ENCODE data around the gene ZDHHC1.

ZDHHC1 gene

DNA sequence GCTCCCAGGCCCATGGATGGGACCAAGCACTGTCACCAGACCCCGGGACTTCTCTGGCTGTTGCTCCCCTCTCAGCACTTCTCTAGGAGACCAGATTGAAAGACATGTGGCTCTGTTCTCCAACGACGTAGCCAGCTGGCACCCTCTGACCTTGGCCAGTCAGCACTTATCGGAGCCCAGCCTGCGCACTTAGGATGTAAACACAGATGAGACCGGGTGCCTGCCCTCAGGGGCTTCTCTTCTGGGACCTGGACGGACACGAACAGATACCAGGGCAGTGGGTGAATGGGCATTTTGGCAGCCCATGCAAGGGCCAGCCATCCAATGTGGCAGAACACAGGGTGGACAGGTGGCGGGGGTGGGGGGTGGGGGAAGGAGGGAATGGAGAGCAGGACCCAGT is 6.6 kb downstream of the ZDHHC1 start:
- no peak for DNase-seq (ENCODE audit: low read depth in 2 of 2)

DNA sequence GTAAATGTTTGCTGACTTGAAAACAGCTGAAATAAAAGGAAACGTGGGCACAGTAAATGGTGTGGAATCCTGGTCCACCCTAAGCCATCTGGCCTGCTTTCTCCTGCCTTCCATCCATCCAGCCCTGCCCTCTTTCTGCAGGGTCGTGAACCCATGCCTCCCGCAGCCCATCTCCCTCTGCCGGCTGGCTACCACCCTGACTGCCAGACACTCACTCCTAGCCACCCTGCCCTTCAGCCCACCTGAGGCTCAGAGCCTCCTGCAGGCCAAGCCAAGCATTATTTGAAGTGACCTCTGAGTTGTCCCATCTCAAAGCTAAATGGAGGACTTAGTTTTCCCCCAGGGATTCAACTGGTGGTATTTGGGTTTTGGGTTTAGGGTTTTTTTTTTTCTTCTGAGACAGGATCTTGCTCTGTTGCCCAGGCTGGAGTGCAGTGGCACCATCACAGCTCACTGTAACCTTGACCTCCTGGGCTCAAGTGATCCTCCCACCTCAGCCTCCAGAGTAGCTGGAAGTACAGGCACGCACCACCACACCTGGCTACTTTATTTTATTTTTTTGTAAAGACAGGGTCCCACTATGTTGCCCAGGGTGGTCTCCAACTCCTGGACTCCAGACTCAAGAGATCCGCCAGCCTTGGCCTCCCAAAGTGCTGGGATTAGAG is 8.4 kb downstream of the ZDHHC1 start:
- no peak for DNase-seq (ENCODE audit: low read depth in 2 of 2)

DNA sequence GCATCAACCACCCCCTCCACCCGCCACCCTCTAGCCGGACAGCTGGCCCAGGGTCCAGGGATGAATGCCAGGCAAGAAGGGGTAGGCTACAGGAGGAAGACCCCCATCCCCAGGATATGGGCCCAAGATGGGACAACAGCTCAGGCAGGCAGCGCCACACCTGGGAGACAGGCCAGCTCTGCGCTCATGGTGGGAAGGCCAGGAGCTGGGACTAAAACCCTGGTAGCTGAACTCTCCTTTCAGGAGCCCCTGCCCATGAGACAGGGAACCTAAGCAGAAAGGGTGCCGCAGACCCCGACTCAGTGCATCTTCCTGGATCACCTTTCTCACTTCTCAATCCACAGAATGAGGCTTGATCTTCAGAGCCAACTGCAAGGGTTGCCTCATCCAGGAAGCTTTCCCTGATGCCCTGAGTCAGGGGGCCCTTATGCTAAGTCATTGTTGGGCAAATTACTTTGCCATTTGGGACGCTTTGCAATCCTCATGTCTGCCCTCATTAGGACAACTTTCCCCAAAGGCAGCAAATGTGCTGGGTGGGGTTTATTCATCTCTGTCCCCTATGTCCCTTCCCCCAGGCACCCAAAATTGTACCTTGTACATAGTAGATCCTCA is 9.0 kb downstream of the ZDHHC1 start:
- no peak for DNase-seq (ENCODE audit: low read depth in 2 of 2)

DNA sequence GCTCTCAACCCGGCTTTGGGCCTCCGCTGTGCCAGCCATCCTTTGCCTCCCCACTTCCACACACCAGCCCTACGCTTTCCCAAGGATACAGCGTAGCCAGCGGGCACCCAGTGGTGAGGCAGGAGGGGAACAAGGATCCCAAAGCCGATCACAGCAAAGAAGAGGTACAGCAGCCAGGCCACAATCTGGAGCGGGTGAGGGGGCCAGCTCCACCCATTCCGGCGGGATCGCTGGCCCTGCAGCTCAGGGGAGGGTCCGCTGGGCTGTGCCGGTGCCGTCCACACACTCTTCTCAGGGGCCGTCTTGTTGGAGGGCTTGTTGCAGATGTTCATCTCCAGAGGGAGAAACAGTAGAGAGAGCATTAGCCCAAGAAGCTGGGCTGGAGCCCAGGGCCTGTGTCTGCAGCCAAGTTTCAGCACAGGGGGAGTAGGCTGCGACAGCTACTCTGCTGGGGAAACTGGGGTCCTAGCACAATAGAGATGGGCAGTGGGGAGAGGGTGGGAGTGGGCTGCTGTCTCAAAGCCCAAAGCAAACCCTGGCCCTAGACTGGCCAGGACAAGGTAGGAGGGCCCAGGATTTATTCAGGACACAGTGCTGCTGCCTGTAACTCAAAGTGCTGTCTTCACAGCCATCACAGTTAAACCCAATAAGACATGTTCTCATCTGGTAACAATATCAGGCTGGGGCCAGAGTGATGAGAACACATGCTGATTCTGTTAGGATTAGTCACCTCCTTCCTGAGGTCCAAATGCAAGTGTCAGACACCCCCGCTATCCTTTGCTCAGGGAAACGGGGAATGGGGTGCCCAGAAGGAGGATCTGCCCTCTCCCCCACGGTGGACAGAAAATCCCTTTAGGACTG is 9.9 kb downstream of the ZDHHC1 start:
- no peak for DNase-seq (ENCODE audit: low read depth in 2 of 2)

DNA sequence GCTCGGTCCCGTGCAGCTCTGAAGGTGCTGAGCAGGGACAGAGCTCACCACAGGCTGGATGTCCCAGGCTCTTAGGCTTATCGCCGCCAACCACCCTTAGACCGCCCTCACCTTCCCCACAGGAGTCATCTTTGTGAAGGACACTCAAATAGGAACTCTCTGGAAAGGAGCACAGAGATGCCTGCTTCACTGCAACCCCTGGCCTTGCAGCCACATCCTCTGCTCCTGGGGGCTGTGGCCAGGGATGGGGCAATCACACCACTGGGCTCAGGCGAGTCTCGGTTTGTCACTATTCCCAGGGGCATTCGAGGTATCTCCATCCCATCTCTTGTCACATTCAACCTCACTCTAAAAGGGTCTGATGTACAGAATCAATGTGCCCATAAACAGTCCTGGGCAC is 10.9 kb downstream of the ZDHHC1 start:
- no peak for DNase-seq (ENCODE audit: low read depth in 2 of 2)

DNA sequence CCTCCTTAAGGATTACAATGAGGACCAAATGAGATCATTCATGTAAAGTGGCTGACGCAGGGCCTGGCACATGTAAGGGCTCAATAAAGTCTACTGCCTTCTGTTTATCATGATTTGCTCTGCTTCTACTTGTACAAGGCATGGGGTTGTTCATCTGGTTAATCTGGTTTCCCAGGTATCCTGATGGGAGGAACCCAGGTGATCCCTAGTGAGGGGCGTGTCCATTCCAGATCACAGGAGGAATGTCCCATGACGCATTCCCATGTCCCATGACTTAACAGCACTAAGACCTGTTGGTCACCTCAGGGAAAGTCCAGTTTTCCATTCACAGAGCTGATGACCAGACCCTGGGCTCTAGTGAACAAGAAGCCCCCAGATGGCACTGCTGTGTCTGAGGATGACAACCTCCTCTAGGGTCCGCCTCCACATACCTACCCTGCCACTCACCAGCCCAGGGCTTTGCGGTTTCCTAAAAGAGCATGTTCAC is 11.5 kb downstream of the ZDHHC1 start:
- no peak for DNase-seq (ENCODE audit: low read depth in 2 of 2)

DNA sequence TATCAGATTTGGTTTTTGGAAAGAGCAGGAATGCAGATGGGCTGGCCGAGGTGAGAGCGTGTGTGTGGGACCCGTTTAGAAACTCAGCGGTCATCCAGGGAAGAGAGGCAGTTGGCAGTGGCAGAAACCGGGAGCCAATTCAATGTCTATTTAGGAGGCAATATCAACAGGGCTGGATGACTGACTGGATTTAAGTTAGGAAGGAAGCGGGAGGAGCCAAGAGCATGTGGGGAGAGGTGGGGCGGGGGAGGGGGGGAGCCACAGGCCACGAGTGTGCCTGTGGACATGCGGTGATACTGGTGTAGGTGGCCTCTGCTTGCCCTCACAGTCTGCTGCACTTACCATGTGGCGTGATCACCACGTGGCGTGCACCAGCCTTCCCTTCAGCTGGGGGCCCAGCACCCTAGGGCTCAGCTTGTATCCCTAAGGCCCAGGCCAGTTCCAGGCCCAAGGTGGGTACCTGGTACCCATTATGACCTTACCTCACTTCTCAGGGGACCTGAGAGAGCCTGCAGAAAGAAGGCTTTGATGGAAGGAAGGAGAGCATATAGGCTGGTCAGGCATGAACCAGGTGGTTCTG is 12.2 kb downstream of the ZDHHC1 start:
- DNase-seq (ENCODE audit: low read depth in 2 of 2) = no peak

DNA sequence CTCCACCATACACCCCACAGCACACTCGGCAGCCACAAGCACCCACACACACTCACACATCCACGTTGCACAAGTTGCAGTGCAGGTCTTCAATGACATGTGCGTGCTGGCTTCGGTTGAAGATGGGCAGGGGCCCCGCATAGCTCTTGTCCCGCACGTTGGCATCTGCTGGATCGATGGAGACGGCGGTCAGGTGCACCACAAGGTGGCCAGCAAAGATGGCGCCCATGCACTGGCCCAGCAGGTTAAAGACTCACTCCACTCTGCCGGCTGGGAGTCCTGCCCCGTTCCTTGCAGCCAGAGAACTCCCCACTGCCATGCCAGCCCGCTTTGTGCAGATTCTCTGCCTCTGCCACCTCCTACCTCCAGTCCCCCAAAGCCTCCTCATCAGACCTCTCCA is 15.4 kb downstream of the ZDHHC1 start:
- no peak for DNase-seq (ENCODE audit: low read depth in 2 of 2)

DNA sequence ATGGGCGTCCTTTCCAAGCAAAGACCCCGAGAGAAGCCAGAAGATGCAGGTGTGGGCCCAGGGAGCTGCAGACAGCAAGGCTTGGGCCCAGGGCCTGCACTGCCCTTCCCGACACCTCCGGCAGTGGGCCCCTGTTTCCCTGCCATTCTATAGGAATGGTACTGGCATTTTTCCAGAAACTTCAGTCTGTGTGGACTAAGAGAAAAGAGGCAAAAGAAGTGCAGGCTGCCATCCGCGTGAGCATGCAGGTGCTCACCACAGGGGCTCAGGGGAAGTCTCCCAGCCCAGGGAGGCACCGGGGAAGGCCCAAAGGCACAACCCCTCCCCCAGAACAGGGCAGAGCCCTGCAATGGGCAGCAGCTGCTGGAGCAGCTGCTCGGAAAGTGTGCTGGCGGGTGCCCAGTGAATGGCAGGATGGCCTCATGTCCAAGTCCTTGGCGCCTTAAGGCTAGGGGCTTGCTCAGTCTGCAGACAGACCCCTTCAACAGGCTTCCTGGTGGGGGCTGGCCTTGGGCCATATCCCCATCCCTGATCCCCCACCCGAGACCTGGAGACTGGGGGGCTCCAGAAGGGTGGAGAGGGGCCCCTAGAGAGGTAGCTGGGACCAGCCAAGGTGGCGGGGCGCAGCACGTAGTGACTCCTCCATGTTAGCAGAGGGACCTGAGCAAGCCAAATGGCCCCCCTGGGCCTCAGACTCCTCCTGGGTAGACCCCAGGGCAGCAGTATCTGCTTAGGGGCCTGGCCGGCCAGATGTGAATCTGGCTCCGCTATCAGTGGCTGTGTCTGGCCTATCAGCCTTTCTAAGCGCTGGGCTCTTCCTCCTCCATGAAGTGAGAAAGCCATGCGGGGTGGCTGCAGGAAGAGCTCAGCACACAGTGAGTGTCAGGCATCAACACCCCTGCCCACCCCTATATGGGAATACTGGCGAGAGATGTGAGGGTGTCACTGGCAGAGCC is 16.2 kb downstream of the ZDHHC1 start:
- no peak for DNase-seq (ENCODE audit: low read depth in 2 of 2)

DNA sequence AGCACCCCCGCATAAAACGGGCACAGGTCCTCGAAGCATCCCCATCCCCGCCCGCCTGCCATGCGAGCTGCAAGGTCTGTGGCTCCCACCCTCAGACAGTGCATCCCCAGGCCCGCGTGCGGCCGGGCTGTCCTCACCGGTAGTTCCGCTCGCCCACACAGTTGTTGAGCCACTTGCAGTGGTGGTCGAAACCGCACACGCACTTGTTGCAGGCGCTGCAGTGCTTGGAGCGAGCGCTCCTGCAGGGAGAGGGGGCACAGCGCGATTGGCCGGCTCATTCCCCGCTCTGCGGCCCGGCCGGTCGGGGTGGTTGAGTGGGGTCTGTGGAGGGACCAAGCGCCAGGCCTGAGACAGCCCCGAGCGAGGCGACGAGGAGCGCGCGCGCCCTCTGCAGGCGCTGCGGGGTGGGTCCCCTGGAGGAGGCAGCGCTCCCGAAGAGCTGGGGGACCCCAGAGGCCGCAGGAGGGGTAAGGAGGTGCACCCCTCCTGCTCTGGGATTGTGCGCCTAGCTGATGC is 17.0 kb downstream of the ZDHHC1 start:
- peak; percentile 32 to 37 for DNase-seq (ENCODE audit: low read depth in 2 of 2)

DNA sequence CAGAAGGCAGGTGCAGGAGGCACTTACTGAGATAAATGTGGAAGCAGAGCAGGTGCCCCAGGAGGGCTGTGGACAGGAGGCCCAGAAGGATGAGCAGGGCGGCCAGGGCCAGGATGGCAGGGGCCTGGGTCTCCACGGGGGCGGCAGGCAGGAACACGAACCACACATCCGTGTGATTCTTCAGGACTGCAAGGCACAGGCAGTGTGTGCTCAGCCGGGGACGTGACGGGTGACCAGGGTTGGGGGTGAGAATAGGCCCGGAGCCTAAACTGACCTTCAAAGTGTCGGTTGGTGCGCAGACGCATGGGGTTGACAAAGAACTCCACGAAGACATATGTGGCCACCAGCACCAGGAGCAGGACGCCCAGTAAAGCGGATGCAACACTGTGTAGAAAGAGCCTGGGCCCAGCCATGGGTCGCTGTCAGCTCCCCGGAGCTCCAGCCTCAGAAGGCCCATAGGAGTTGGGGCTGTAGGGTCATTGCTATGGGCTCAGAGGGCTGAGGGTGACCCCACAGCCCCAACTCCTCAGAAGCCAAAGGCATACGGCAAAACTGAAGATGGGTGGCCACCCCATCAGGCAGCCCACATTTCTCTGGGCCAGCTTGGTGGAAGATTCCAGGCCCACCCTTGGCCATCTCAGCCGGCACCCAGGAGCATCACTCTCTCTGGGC is 17.6 kb downstream of the ZDHHC1 start:
- DNase-seq (ENCODE audit: low read depth in 2 of 2) = no peak

DNA sequence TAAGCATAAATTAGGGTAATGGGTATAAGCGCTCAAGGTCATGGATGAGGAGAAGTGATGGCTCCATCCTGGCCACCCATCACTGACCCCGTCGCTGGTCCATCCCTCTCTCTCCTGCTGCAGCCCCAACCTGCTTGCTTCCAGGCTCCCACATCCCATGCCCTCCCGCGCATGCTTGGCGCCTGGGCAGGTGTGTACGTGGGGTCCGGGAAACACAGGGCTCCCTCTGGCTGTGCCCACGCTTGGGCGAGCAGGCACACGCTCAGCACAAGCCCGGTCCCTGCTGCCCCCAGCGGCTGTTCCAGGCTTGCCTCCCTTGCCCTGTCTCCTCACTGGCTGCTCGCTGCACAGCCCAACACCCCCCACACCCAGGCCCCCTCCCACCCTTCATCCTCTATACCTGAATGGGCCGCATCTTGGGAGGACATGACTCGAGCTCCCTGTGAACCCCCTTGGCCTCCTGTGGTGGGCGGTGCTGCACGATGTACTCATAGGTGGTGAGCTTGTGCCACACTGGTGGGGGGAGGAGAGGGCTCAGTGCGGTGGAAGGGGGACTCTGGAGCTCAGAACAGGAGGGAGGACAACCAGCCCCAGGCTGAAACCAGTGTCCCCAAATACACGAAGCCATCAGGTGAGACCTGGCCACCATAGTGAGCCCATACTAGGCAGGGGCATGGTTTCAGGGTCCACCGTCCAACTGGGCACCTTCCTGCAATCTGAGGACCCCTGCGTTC is 18.3 kb downstream of the ZDHHC1 start:
- DNase-seq (ENCODE audit: low read depth in 2 of 2) = no peak

DNA sequence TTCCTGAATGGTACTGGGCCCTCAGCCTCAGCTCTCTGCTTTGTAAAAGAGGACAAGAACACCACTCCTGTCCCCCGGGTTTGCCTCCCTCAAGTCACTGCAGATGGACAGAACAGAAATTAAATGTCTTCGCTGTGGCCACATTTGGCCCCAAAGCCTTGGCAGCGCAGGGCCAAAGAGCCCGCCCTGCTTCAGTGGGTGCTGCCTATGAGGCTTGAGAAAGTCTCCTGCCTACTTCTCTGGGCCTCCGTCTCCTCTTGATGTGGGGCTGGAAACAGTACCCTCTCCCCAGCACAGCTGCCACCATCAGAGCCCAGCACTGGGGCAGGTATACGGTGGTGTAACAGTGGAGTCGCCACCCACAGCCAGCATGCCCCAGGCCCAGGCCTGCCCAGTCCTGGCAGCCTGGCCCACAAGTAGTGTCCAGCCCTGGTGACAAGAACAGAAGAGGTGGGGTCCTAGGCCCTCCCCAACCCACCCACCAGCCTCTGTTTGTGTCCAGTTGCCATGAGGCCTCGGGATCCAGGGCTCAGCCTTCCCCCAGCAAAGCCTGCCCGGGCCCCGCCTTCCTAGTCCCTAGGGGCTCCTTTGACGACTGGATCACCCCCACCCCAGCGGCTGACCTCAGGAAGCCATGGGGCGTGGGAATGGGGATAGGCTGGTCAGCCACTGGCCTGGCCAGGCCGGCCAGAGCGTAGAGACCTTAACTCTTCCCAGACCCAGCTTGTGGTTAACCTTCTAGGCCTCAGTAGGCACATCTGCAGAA is 19.1 kb downstream of the ZDHHC1 start:
- no peak for DNase-seq (ENCODE audit: low read depth in 2 of 2)

DNA sequence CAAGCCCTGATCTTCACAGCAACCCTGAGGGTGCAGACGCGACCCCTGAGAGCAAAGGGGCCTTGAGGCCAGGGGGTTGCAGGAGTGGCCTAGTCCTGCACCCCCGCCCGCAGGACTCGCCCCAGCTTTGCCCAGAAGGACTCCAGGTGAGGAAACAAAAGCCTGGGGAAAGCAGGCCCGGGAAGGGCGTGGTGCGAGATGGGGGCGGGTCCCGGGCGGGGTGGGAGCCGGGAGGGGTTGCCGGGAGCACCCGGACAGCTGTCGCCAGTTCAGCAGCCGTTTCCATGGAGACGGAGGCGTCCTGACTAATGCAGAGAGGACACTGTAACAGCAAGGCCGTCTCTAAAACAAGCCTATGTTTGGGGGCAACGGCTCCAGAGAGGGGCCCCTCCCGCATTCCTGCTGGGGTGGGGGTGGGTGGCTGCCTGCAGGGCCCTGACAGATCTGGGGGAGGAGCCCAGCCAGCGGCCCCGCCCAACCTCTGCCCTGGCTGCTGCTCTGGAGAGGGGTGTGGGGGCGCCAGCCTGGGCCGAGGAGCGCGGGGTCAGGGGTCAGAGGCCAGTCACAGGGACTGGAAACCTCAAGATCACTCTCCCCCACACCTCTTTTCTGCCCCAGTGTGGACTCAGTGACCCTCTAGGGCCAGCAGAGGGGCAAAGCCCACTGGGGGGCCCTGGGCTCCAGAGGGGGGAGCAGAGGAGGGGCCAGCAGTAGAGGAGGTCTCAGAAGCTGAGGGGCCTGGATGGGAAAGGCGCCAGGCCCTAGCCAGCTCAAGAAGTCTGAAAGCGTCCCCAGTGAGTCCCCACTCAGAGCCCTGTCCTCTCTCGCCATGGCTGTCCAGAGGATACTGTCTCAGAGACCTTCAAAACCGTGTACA is 19.9 kb downstream of the ZDHHC1 start:
- DNase-seq (ENCODE audit: low read depth in 2 of 2) = no peak

DNA sequence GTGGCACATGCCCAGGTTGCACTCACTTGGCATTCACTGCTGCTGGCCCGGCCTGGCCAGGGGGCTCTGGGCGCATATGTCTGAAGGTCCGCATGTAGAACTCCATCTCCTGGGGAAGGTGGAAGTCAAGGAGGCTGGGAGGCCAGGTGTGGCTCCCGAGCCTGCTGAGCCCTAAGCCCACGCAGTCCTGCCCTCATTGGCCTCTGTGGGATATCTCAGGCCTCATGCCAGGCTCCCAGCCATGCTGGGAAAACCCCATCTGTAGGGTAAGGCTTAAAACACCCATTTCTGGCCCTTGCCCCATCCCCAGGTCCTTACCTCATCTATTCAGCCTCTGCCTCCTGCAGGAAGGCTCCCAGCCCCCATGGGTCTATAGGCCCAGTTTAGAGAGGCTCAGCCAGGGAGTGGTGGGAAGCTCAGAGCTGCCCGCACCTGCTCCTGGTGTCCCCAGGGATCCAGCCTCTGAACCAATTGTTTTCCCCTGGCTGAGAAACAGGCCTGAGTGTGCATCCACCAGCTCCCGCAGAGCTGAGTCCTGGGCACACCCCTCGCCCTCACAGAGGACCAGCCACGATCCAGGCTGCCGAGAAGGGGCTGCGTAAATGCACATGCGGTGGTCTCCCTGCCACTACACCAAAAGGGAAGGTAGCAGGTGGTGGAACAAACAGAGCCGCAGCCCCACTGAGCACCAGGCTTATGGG is 20.7 kb downstream of the ZDHHC1 start:
- DNase-seq (ENCODE audit: low read depth in 2 of 2) = no peak

DNA sequence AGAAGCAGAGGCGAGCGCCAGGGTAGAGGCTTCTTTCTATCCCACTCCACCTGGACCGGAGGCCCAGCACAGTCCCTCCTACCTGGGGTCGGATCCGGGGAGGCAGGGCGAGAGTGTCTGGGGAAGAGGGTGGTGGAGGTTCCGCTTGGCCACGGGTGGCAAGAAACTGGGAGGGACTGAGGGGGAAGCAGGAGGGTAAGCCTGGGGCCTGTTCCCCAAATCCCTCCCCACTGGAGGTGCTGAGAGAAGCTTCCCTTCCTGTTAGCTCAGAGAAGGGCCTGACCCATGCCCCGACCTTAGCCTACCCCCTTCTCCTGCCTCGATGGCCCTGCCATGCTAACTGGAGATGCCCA is 21.2 kb downstream of the ZDHHC1 start:
- DNase-seq (ENCODE audit: low read depth in 2 of 2) = no peak
